Sigmoid colon (tissue), 7 donors: ENCODE data around the gene GBGT1. TPM values are rescaled to one million over a fixed set of nuclear protein-coding genes. Genes with fewer than 3 reads are reported as not detected.
A peak's percentile ranks its signal among the peaks of the same experiment; 100 is the strongest.

ENCODE experiments used
- DNase-seq: peaks from one replicate; pipeline ENCODE4 v3.0.0-alpha.2; 2019
- H3K27ac ChIP-seq, 4 donors: fragments of 200-600 bp; sonication (generic); one replicate each; pipeline ENCODE4 v1.5.1; 2016 to 2019; ENCODE audit warnings: mild to moderate bottlenecking in 1 of 4
- H3K27me3 ChIP-seq, 3 donors: fragments of 200-600 bp; sonication (generic); one replicate each; pipeline ENCODE4 v1.5.1; 2019; ENCODE audit warnings: mild to moderate bottlenecking in 1 of 3
- H3K36me3 ChIP-seq, 4 donors: fragments of 200-600 bp; sonication (generic); one replicate each; pipeline ENCODE4 v1.5.1; 2016 to 2019
- H3K4me1 ChIP-seq, 4 donors: fragments of 200-600 bp; sonication (generic); one replicate each; pipeline ENCODE4 v1.5.1; 2017 to 2019
- H3K4me3 ChIP-seq, 4 donors: fragments of 200-600 bp; sonication (generic); one replicate each; pipeline ENCODE4 v1.5.1; 2017 to 2019; ENCODE audit warnings: mild to moderate bottlenecking in 2 of 4, moderate library complexity in 1 of 4
- H3K9me3 ChIP-seq, 4 donors: fragments of 200-600 bp in 3 of 4; sonication (generic) in 3 of 4; one replicate each; pipeline versions ENCODE4 v1.5.1 to v1.6.1; 2013 to 2019
- EP300 ChIP-seq, 4 donors: sonication (generic); formaldehyde crosslinking; IDR thresholded peaks; one replicate each; pipeline ENCODE4 v1.6.1; 2017; ENCODE audit warnings: antibody characterized with exemption in 4 of 4
- POLR2A ChIP-seq, 2 donors: fragments of 450-650 bp; IDR thresholded peaks; one replicate each; pipeline ENCODE4 v1.6.1; 2016; ENCODE audit warnings: antibody characterized with exemption in 2 of 2, mild to moderate bottlenecking in 2 of 2, moderate library complexity in 2 of 2
- POLR2AphosphoS5 ChIP-seq, 4 donors: sonication (generic); formaldehyde crosslinking; IDR thresholded peaks; one replicate each; pipeline ENCODE4 v1.6.1; 2017; ENCODE audit warnings: antibody characterized with exemption in 4 of 4
- WGBS, 2 donors: extraction: QIAGEN DNeasy Blood & Tissue Kit; methylation state at CpG; one replicate each; pipeline ENCODE4 v1.1.7; 2013; 5-methylcytosine and 5-hydroxymethylcytosine counted together
- intact Hi-C: fragments of 100-400 bp; cut with DNase I; formaldehyde crosslinking; loops from one replicate; pipeline ENCODE4 v1.15.1; 2023
- polyA plus RNA-seq, 3 donors: library from polyadenylated mRNA; stranded (reverse); fragments of 200-250 nt; gene quantifications; one replicate each; pipeline ENCODE4 v1.2.3, GENCODE V29; 2013
- total RNA-seq, 4 donors: library from RNA; depleted of rRNA; stranded (reverse); fragments of >200 nt; gene quantifications; one replicate each; pipeline ENCODE4 v1.1.0, GENCODE V29; 2016
- TF ChIP-seq, protein P1 (sequence below), 4 experiments: fragments of 450-650 bp in 3 of 4; fragments of 200-600 bp in 1 of 4; IDR thresholded peaks; one replicate each; pipeline ENCODE4 v1.5.1; 2016 to 2019; ENCODE audit warnings: antibody characterized with exemption in 4 of 4, mild to moderate bottlenecking in 3 of 4, moderate library complexity in 2 of 4
- donor health status: healthy with polysubstance abuse.
- donor health status: Bipolar disorder and iron deficiency.
- donor health status: healthy.

Gene GBGT1
- total and polyA plus RNA-seq, 7 donors: 4.2 to 31.1 (median 9.9) TPM

DNA sequence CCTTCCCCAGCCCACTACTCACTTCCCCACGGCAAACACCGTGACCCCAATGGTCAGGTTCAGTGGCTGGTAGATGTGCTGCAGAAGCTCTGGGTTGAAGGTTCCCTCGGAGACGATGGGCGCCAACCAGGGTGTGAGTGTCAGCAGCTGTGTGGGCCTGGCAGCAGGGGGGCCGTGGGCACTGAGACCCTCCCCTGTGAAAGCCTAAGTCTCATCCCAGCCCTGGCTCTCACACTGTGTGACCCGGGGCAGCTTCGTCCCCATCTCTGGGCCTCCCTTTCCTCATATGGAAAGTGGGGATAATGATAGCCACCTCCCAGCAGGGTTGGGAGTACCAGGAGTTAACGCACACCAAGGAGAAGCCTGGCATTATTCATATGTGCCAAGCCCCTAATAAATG lies 8.6 kb downstream of the GBGT1 start:
- peaks cover 0 to 6% (median 0%) of the 10 kb centered on the region in 4 donors for H3K36me3 ChIP-seq
- no peak overlapping the region for H3K27ac ChIP-seq
- H3K27me3 ChIP-seq: no peaks in the 10 kb centered on the region
- 80 to 86% methylated on average over 9 of the region's 9 CpGs for WGBS, 2 donors
- intact Hi-C loops: no loop called here
- peak; percentile 64 for DNase-seq
- H3K4me1 ChIP-seq: no peaks in the 10 kb centered on the region
- no peak overlapping the region for H3K4me3 ChIP-seq
- H3K9me3 ChIP-seq: no peaks in the 10 kb centered on the region
- TF ChIP-seq POLR2A (IDR thresholded peaks at IDR 0.05) (no peak), EP300 (IDR thresholded peaks at IDR 0.05) (no peak), POLR2AphosphoS5 (IDR thresholded peaks at IDR 0.05) (no peak)
- TF ChIP-seq, protein P1, sequence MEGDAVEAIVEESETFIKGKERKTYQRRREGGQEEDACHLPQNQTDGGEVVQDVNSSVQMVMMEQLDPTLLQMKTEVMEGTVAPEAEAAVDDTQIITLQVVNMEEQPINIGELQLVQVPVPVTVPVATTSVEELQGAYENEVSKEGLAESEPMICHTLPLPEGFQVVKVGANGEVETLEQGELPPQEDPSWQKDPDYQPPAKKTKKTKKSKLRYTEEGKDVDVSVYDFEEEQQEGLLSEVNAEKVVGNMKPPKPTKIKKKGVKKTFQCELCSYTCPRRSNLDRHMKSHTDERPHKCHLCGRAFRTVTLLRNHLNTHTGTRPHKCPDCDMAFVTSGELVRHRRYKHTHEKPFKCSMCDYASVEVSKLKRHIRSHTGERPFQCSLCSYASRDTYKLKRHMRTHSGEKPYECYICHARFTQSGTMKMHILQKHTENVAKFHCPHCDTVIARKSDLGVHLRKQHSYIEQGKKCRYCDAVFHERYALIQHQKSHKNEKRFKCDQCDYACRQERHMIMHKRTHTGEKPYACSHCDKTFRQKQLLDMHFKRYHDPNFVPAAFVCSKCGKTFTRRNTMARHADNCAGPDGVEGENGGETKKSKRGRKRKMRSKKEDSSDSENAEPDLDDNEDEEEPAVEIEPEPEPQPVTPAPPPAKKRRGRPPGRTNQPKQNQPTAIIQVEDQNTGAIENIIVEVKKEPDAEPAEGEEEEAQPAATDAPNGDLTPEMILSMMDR (IDR thresholded peaks at IDR 0.05): no peak

DNA sequence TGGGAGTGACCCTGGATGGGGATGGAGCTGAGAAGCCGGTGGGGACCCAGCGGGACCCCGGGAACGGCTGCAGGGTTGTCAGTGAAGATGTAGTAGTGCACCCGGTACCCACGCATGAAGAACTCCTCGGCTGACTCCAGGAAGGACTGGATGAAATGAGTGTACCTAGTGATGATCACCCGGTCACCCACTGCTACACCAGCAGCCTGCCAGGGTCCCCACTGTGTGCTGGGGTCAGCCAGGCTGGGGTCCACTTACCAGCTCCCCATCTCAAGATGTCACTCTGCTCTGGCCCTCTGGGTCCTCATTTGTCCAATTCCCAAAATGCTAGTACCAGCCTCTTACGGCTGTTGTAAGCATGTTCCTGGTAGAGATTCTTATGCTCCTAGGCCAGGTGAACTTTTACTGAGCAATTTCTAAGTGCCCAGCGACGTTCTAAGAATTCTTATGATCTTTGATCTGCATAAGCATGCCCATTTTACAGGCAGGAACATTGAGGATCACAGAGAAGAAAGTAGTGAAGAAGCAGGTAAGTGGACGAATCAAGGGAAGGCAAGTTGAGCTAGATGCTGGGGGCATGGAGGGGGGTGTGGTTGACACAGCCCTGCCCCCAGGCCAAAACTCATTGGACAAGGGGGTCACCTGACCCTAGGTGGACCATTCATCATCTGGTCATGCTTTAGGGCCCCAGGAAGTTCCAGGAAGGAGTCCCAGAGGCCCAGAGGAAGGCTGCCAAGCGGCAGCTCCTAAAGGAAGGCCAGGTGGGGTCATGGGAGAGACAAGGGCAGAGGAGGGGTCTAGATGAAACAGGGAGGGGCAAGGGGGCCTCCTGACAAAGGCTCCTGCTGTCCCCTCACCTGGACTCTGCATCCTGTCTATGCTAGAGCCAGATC lies 9.4 kb downstream of the GBGT1 start:
- no peak for TF ChIP-seq EP300 (IDR thresholded peaks at IDR 0.05)
- TF ChIP-seq POLR2AphosphoS5 (IDR thresholded peaks at IDR 0.05): no peak
- TF ChIP-seq, protein P1 (IDR thresholded peaks at IDR 0.05): no peak
- TF ChIP-seq POLR2A (IDR thresholded peaks at IDR 0.05): no peak
- peaks cover 0 to 6% (median 3%) of the 10 kb centered on the region in 4 donors for H3K4me1 ChIP-seq
- H3K9me3 ChIP-seq: no peaks in the 10 kb centered on the region
- 90 to 94% methylated on average over 13 of the region's 13 CpGs for WGBS, 2 donors
- intact Hi-C loops: no loop called here
- H3K27ac ChIP-seq: no peak overlapping the region
- H3K27me3 ChIP-seq: no peaks in the 10 kb centered on the region
- no peaks in the 10 kb centered on the region for H3K36me3 ChIP-seq
- DNase-seq: peak; percentile 43
- H3K4me3 ChIP-seq: no peak overlapping the region

DNA sequence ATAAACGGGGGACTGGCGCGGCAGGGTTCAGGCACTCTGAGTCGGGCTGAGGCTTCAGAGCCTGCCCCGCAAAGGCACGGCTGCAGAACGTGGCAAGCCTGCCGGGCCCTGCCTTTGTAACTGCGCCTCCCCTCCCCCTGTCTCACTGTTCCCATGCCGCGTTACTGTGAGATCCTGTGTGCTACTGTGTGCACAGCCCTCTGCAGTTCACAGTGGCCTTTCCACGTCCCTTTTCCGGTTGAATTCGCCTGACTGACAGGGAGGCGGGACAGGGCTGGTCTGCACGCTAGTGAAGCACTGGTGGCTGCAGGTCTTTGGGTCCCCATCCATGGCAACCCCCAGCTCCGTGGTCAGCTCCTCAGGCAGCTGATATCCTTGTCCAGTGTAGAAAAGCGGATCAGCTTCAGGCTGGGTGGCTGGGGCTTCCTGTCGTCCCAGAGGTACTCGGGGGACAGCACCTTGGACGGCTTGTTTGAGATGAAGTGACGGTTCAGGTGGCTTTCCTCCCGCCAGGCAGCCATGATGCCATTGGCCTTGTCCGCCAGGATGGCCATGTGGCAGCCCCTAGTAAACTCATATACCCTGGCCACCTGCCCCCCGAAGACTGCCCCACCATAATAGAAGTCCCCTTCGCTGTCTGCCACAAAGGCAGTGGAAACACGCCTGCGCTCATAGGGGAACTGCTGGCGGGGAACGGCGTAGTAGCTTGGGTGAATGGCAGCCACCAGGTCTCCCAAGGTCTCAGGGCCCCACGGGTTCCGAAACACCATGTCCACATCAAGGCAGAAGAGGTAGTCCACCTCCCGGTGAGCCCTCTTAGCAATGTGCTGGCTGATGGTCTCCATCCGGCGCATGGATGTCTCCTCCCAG lies 10.3 kb downstream of the GBGT1 start:
- WGBS, 2 donors: 81 to 88% methylated on average over 36 of the region's 36 CpGs
- H3K27ac ChIP-seq: no peak overlapping the region
- no peak overlapping the region for H3K4me3 ChIP-seq
- TF ChIP-seq POLR2AphosphoS5 (IDR thresholded peaks at IDR 0.05) (no peak), POLR2A (IDR thresholded peaks at IDR 0.05) (no peak), EP300 (IDR thresholded peaks at IDR 0.05) (no peak)
- TF ChIP-seq, protein P1 (IDR thresholded peaks at IDR 0.05): no peak
- peak; percentile 63 for DNase-seq
- H3K4me1 ChIP-seq: peaks cover 0 to 9% (median 5%) of the 10 kb centered on the region in 4 donors
- intact Hi-C loops: no loop called here
- H3K9me3 ChIP-seq: no peaks in the 10 kb centered on the region
- no peaks in the 10 kb centered on the region for H3K27me3 ChIP-seq
- H3K36me3 ChIP-seq: no peaks in the 10 kb centered on the region

DNA sequence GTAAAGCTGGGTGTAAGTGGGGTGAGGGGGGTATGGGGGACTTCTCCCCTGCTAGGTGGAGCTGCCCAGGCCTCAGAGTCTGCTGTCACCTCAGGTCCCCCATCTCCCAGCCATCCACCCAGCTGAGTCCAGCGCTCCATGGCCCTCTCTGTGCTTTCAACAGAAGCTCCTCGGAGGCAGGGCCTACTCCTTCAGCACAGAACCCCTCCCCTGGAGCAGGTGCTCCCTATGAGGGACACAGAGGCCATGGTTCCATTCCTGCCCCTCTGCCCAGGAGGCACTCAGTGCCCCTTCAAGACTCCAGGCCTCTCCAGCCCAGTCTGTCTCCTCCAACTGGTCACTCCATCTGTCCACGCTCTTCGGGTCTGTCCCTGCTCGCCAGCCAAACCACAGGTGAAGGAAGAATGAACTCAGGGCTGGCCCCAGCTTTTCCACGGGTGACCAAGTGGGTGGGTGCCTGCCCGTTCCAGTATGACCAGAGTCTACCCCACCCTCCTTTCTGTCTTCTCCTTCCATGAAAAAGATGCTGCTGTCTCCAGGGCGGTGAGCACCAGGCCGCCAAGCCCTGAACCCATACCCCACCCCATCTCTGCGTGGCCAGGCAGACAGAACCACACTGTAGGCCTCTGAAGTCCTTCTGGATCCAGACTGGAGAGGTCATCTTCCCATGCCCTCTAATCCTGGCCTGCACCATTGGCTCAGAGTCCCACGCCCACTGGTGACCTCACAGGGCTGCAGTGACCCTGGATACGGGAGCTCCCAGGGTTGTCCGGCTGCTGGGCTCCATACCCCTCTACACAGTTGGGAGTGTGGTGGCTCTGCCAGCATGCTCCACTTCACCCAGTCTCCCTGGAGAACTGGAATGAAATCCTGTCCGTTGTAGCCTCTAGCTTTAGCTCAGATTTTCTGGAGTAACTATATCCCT lies 11.9 kb downstream of the GBGT1 start:
- peaks cover 0 to 25% (median 21%) of the 10 kb centered on the region in 4 donors for H3K4me1 ChIP-seq
- no peak overlapping the region for H3K27ac ChIP-seq
- H3K27me3 ChIP-seq: no peaks in the 10 kb centered on the region
- intact Hi-C loops: no loop called here
- TF ChIP-seq EP300 (IDR thresholded peaks at IDR 0.05) (no peak), POLR2A (IDR thresholded peaks at IDR 0.05) (no peak), POLR2AphosphoS5 (IDR thresholded peaks at IDR 0.05) (no peak)
- TF ChIP-seq, protein P1 (IDR thresholded peaks at IDR 0.05): no peak
- H3K4me3 ChIP-seq: no peak overlapping the region
- no peak for DNase-seq
- 86 to 88% methylated on average over 14 of the region's 14 CpGs for WGBS, 2 donors
- no peaks in the 10 kb centered on the region for H3K36me3 ChIP-seq
- no peaks in the 10 kb centered on the region for H3K9me3 ChIP-seq
